PC-3 (cell line): Measurements from ENCODE around the gene LIN7A.

ENCODE experiments used
- CTCF ChIP-seq: fragments of 300-600 bp; sonication (generic); conservative IDR thresholded peaks from 2 replicates; pipeline ENCODE4 v1.5.1; 2017; ENCODE audit warnings: antibody characterized with exemption, low read depth, mild to moderate bottlenecking, low read length
- EZH2phosphoT487 ChIP-seq: fragments of 300-600 bp; sonication (generic); IDR thresholded peaks from 2 replicates; pipeline ENCODE4 v1.6.1; 2018; ENCODE audit warnings: mild to moderate bottlenecking, antibody characterized with exemption, low read length, borderline replicate concordance

GRCh38 chr12:80792861-80793260 lies 144.9 kb downstream of the LIN7A start:
- TF ChIP-seq CTCF (no peak), EZH2phosphoT487 (no peak)
